Adrenal gland (tissue), 12 donors: ENCODE measurements around the gene PRSS38. TPM values are rescaled to one million over a fixed set of nuclear protein-coding genes. Genes with fewer than 3 reads are reported as not detected.
"Not testable (repeated sequence)": the region's sequence is repeated elsewhere in the genome, so short reads cannot be mapped to it uniquely, and the experiment has no call there.

Experiments
- DNase-seq, 7 donors: peaks; one replicate each; pipeline ENCODE4 v3.0.0-alpha.2; 2019 to 2020
- H3K27ac ChIP-seq, 5 donors: fragments of 200-600 bp; sonication (generic) in 4 of 5; 1 replicate in 3 of 5; 2 replicates in 2 of 5; pipeline versions ENCODE4 v1.5.1 to v1.8.0; 2016 to 2020; ENCODE audit warnings: mild to moderate bottlenecking in 1 of 5
- H3K27me3 ChIP-seq: fragments of 200-600 bp; 2 replicates; pipeline ENCODE4 v1.8.0; 2021
- H3K36me3 ChIP-seq, 2 donors: fragments of 200-600 bp; replicated peaks in 1 of 2; 1 replicate in 1 of 2; 2 replicates in 1 of 2; pipeline versions ENCODE4 v1.5.1 to v1.8.0; 2018 to 2022
- H3K4me1 ChIP-seq, 2 donors: fragments of 200-600 bp; replicated peaks in 1 of 2; 1 replicate in 1 of 2; 2 replicates in 1 of 2; pipeline versions ENCODE4 v1.5.1 to v1.8.0; 2018 to 2021
- H3K4me3 ChIP-seq, 4 donors: fragments of 200-600 bp; sonication (generic) in 3 of 4; one replicate each; pipeline ENCODE4 v1.5.1; 2016 to 2018
- H3K9me3 ChIP-seq, 3 donors: fragments of 200-600 bp; sonication (generic) in 1 of 3; replicated peaks in 1 of 3; 1 replicate in 2 of 3; 2 replicates in 1 of 3; pipeline versions ENCODE4 v1.5.1 to v1.8.0; 2016 to 2021
- CTCF ChIP-seq, 6 experiments: fragments of 450-650 bp in 4 of 6; fragments of 200-600 bp in 2 of 6; sonication (generic) in 1 of 6; IDR thresholded peaks; 1 replicate in 5 of 6; 2 replicates in 1 of 6; pipeline versions ENCODE4 v1.5.1 to v1.8.0; 2016 to 2021; ENCODE audit warnings: antibody characterized with exemption in 6 of 6, mild to moderate bottlenecking in 2 of 6, moderate library complexity in 1 of 6
- POLR2A ChIP-seq, 2 donors: fragments of 450-650 bp; IDR thresholded peaks; one replicate each; pipeline ENCODE4 v1.6.1; 2017; ENCODE audit warnings: antibody characterized with exemption in 2 of 2, mild to moderate bottlenecking in 2 of 2, moderate library complexity in 1 of 2
- WGBS, 4 donors: extraction: QIAGEN DNeasy Blood & Tissue Kit in 2 of 4; methylation state at CpG; one replicate each; pipeline versions ENCODE4 v1.1.5 to v1.1.7; 2013 to 2017; 5-methylcytosine and 5-hydroxymethylcytosine counted together
- intact Hi-C, 2 donors: fragments of 100-400 bp; cut with DNase I; formaldehyde crosslinking; loops; one replicate each; pipeline versions ENCODE4 v1.14.1 to v1.15.0; 2022 to 2023
- polyA plus RNA-seq, 3 donors: library from polyadenylated mRNA; stranded (reverse); fragments of 200-250 nt in 2 of 3; fragments of 350-450 nt in 1 of 3; fragmentation: Illumina TruSeq in 1 of 3; extraction: RNeasy Lipid Tissue Mini Kit (QIAGEN cat#74804) in 1 of 3; gene quantifications; one replicate each; pipeline ENCODE4 v1.2.3, GENCODE V29; 2013 to 2014
- total RNA-seq, 9 donors: library from RNA; depleted of rRNA in 4 of 9; stranded (reverse); fragments of >200 nt in 4 of 9; fragments of 120-200 nt in 1 of 9; fragmentation: NEBNext Ultra II Directional in 1 of 9; extraction: Animal tissue kit (Norgen Biotek cat#: 25700) in 1 of 9; gene quantifications; one replicate each; pipeline versions ENCODE4 v1.1.0 to v1.2.4, GENCODE V29; 2013 to 2023
- donor health status: healthy with polysubstance abuse.
- donor health status: Bipolar disorder and iron deficiency.
- donor health status: DM: yes; HTN: yes; CAD: no.
- donor health status: DM: no; HTN: no; CAD: no.
- donor health status: DM: no; HTN: no; CAD: no.
- donor health status: DM: yes; HTN: yes; CAD: no.

Gene PRSS38
- total and polyA plus RNA-seq, 12 donors = not detected

DNA sequence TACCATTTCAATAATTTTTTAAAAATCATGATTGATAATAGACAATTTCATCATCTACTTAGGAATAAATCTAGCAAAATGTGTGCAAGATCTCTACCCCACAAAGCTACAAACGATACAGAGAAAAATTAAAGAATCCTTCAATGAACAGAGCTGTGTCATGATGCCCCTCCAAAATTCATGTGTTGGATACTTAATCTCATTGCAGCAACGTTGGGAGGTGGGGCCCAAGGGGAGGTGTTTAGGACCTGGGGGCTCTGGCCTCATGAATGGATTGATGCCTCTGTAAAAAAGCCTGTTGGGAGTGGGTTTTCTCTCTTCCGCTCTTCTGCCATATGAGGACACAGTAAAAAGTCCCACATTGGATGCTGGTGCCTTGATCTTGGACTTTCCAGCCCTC, 54.9 kb downstream of the PRSS38 start:
- WGBS, 4 donors = 55 to 70% (median 63%) methylated on average over 3 of the region's 3 CpGs
- H3K27me3 ChIP-seq = no peaks in the 10 kb centered on the region
- TF ChIP-seq CTCF (IDR thresholded peaks at IDR 0.05) (no peak), POLR2A (IDR thresholded peaks at IDR 0.05) (no peak)
- no peak overlapping the region for H3K4me3 ChIP-seq
- no peak for DNase-seq
- H3K36me3 ChIP-seq = no peaks in the 10 kb centered on the region
- no peaks in the 10 kb centered on the region for H3K9me3 ChIP-seq
- no peaks in the 10 kb centered on the region for H3K4me1 ChIP-seq
- intact Hi-C loops = no loop called here
- no peak overlapping the region for H3K27ac ChIP-seq

GRCh38 chr1:227871892-227872291, 56.4 kb downstream of the PRSS38 start:
- WGBS, 4 donors = 69 to 79% (median 76%) methylated on average over 2 to 5 of the region's 5 CpGs
- H3K4me1 ChIP-seq, H3K9me3 ChIP-seq, H3K4me3 ChIP-seq, H3K27me3 ChIP-seq, intact Hi-C loops, DNase-seq, H3K27ac ChIP-seq, H3K36me3 ChIP-seq: not testable (repeated sequence)

- DNase-seq, H3K36me3 ChIP-seq, H3K4me1 ChIP-seq, H3K4me3 ChIP-seq, H3K9me3 ChIP-seq, intact Hi-C loops, H3K27ac ChIP-seq, H3K27me3 ChIP-seq: not testable (repeated sequence)
- 80 to 87% (median 86%) methylated on average over 3 of the region's 3 CpGs for WGBS, 4 donors
Measured at GRCh38 chr1:227877810-227878209, 62.3 kb downstream of the PRSS38 start.

- no peaks in the 10 kb centered on the region for H3K4me1 ChIP-seq
- no peak overlapping the region for H3K27ac ChIP-seq
- H3K36me3 ChIP-seq = no peaks in the 10 kb centered on the region
- 63 to 83% (median 73%) methylated on average over 1 to 4 of the region's 4 CpGs for WGBS, 4 donors
- DNase-seq = no peak
- no peak overlapping the region for H3K4me3 ChIP-seq
- no peaks in the 10 kb centered on the region for H3K27me3 ChIP-seq
- H3K9me3 ChIP-seq = no peaks in the 10 kb centered on the region
- intact Hi-C loops = no loop called here
- TF ChIP-seq CTCF (IDR thresholded peaks at IDR 0.05) = no peak
- TF ChIP-seq POLR2A (IDR thresholded peaks at IDR 0.05) = no peak
Measured at GRCh38 chr1:227880342-227880924, 65.0 kb downstream of the PRSS38 start.

- 75 to 88% (median 85%) methylated on average over 4 to 9 of the region's 9 CpGs for WGBS, 4 donors
Measured at GRCh38 chr1:227883073-227883520, 67.6 kb downstream of the PRSS38 start.

More at GRCh38 chr1:227883073-227883520, 67.6 kb downstream of the PRSS38 start:
- Histone ChIP-seq H3K9me3 (no peaks in the 10 kb centered on the region), H3K4me3 (no peak overlapping the region), H3K4me1 (peaks cover 0 to 8% of the 10 kb centered on the region in 2 donors), H3K36me3 (no peaks in the 10 kb centered on the region), H3K27ac (no peak overlapping the region), H3K27me3 (peaks cover 6% of the 10 kb centered on the region)
- intact Hi-C loops = no loop called here
- TF ChIP-seq POLR2A (IDR thresholded peaks at IDR 0.05) = no peak
- no peak for TF ChIP-seq CTCF (IDR thresholded peaks at IDR 0.05)
- peak in 3 of 7 donors; percentile 6 to 27 (median 16) for DNase-seq
